Endothelial cell of umbilical vein (primary cell): ENCODE results near the gene GRID1.

Experiments used
- EZH2 ChIP-seq: IDR thresholded peaks from 2 replicates; pipeline ENCODE4 v1.6.1; 2012; ENCODE audit warnings: borderline replicate concordance, low read depth, mild to moderate bottlenecking, moderate library complexity, low read length, inconsistent platforms; ENCODE audit not compliant: severe bottlenecking
- FOS ChIP-seq: IDR thresholded peaks from 2 replicates; pipeline ENCODE4 v1.6.1; 2011; ENCODE audit warnings: mild to moderate bottlenecking, low read length, moderate library complexity, borderline replicate concordance; ENCODE audit not compliant: insufficient read depth
- POLR2A ChIP-seq: IDR thresholded peaks from 2 replicates; pipeline ENCODE4 v1.6.1; 2012; ENCODE audit warnings: low read depth, mild to moderate bottlenecking, control low read depth, low read length
- POLR2AphosphoS5 ChIP-seq: IDR thresholded peaks from 2 replicates; pipeline ENCODE4 v1.6.1; 2012; ENCODE audit warnings: low read depth, mild to moderate bottlenecking, control low read depth, low read length, moderate library complexity; ENCODE audit not compliant: insufficient read depth
- TF ChIP-seq, protein P1 (sequence below), 2 donors: IDR thresholded peaks; 1 replicate in 1 of 2; 2 replicates in 1 of 2; pipeline ENCODE4 v1.5.1; 2011; ENCODE audit warnings: low read length in 2 of 2, mild to moderate bottlenecking in 2 of 2, moderate library complexity in 2 of 2, control low read depth in 1 of 2, inconsistent platforms in 1 of 2, low read depth in 1 of 2; ENCODE audit not compliant: insufficient read depth in 1 of 2; ENCODE audit errors: extremely low read depth in 1 of 2

- TF ChIP-seq, protein P1, sequence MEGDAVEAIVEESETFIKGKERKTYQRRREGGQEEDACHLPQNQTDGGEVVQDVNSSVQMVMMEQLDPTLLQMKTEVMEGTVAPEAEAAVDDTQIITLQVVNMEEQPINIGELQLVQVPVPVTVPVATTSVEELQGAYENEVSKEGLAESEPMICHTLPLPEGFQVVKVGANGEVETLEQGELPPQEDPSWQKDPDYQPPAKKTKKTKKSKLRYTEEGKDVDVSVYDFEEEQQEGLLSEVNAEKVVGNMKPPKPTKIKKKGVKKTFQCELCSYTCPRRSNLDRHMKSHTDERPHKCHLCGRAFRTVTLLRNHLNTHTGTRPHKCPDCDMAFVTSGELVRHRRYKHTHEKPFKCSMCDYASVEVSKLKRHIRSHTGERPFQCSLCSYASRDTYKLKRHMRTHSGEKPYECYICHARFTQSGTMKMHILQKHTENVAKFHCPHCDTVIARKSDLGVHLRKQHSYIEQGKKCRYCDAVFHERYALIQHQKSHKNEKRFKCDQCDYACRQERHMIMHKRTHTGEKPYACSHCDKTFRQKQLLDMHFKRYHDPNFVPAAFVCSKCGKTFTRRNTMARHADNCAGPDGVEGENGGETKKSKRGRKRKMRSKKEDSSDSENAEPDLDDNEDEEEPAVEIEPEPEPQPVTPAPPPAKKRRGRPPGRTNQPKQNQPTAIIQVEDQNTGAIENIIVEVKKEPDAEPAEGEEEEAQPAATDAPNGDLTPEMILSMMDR (IDR thresholded peaks at IDR 0.05; ENCODE audit: extremely low read depth in 1 of 2, insufficient read depth in 1 of 2, low read depth in 1 of 2, low read length in 2 of 2) = no peak
- TF ChIP-seq FOS = no peak
- TF ChIP-seq POLR2A = no peak
- TF ChIP-seq POLR2AphosphoS5 = no peak
- TF ChIP-seq EZH2 = no peak
Observed at GRCh38 chr10:86177537-86178155, 188.9 kb downstream of the GRID1 start.
